ENCODE data around the gene ZFPM1.
A peak's percentile ranks its signal among the peaks of the same experiment; 100 is the strongest.
"Not testable (repeated sequence)": the region's sequence is repeated elsewhere in the genome, so short reads cannot be mapped to it uniquely, and the experiment has no call there.

The ZFPM1 gene

GRCh38 chr16:88467541-88467944, 14.5 kb downstream of the ZFPM1 start:
- DNase-seq, result peak; percentile 92

DNA sequence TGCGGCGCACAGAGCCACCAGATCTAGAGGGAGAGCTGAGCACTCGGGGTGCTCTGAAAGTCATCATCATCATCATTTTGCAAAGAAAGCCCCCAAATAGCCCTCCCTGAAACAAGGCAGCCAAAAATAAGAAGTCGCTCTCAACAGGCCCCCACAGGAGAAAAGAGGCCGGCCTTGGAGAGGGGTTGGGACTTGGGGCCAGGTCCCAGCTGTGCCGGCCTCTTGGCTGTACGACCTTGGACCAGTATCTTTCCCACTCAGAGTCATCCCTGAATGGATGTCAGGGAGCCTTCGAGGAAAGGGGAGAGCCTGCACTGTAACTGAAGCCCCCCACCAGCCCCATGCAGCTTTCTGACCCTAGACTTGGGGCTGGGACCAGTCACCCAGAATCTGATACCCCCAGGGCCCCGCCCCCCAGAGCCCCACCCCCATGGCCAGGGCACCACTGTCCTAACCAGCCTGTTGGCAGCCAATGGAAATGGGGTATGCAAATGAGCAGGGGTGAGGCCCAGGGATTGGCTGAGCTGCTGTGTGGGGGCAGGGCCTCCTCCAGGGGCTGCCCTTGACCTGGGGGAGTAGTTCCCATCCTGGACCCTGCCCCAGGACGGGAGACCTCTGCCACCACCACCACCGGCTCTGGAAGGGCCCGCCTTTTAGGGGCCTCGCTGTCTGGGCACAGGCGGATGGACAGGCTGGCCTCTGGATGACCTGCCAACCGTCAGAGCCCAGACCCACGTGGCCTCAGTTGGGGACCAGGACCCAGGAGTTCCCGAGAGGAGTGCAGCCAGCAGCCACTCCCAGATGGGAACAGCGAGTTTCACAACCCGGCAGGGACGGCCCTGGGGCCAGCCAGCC, 15.4 kb downstream of the ZFPM1 start:
- peak; percentile 93 for DNase-seq

DNA sequence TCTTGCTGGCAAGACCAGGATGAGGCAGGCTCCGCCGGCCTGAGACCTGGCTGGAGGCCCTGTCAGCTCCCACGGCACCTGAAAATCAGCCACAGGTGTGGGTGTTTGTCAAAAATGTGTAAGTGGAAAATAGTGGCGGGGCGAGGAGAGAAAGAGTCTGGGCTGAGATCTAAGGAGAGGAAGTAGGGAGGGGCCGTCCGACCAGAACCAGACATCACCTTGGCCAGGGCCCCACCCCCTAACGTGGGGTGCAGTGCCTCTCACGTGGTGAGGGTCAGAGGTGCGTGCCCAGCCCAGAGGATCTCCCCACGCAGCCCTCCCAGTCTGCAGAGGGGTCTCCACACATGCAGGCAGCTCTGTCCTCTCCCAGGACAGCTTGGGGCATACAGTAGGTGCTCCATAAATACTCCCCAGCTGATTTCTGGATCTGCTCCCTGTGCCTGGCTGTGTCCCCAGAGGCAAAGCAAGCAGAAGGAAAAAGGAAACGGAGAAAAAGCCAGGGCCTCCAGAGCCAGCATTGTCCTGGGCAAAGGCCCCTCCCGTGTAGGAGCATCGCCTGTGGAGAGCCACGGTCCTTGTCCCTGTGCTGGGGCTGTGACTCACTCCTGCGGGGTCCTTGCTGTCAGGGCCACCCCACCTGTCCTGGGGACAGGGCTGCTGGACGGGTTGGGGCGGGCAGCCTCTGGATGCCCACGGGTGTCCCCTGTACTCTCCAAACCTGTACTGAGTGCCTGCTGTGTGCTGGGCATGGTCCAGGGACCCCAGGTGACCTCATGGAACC, 16.7 kb downstream of the ZFPM1 start:
- DNase-seq, result no peak

GRCh38 chr16:88470396-88470680, 17.3 kb downstream of the ZFPM1 start:
- DNase-seq, result not testable (repeated sequence)

- DNase-seq, result not testable (repeated sequence)
Measured at GRCh38 chr16:88470696-88471095, 17.6 kb downstream of the ZFPM1 start.

DNA sequence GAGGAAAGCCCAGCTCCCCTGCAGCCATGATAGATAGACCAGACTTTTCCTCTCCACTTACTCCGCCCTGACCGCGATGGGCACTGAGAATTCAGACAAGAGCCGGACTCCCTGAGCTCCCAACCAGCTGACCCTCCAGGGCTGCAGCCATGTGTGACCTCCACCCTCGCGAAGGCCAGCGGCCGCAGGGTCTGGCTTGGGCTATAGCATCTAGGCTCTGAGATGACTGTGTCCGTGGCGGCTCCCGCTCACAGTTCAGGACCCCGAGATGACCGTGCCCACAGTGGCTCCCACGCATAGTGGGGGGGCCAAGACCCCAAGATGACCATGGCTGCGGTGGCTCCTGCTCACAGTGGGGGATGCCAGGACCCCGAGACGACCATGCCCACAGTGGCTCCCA, 18.0 kb downstream of the ZFPM1 start:
- no peak for DNase-seq

GRCh38 chr16:88471575-88471974, 18.5 kb downstream of the ZFPM1 start:
- DNase-seq, result no peak

- no peak for DNase-seq
Measured at GRCh38 chr16:88472069-88472468, 19.0 kb downstream of the ZFPM1 start.

- DNase-seq, result peak; percentile 83
Measured at GRCh38 chr16:88472637-88473205, 19.6 kb downstream of the ZFPM1 start.

GRCh38 chr16:88473666-88474534, 20.8 kb downstream of the ZFPM1 start:
- peak; percentile 92 for DNase-seq

- no peak for DNase-seq
Measured at GRCh38 chr16:88475037-88475436, 22.0 kb downstream of the ZFPM1 start.

DNA sequence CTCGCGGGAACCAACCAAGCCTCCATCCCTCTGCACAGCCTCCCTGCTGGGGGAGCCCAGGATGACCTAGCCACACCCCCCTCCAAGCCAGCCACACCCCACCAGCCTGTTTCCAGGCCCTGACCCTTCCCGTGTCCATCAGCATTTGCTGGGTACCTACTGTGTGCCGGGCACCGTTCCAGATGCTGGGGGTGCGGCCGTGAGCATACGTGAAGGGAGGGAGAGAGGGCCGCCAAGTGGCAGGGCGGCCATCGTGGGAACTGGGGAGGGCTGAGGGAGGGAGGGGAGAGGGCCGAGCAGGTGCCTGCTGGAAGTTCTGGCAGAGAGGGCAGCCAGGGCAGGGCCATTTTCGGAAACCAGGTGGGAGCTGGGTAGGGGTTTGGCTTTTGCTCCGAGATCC, 23.1 kb downstream of the ZFPM1 start:
- no peak for DNase-seq

- DNase-seq, result no peak
Measured at GRCh38 chr16:88476817-88477397, 23.8 kb downstream of the ZFPM1 start.

DNA sequence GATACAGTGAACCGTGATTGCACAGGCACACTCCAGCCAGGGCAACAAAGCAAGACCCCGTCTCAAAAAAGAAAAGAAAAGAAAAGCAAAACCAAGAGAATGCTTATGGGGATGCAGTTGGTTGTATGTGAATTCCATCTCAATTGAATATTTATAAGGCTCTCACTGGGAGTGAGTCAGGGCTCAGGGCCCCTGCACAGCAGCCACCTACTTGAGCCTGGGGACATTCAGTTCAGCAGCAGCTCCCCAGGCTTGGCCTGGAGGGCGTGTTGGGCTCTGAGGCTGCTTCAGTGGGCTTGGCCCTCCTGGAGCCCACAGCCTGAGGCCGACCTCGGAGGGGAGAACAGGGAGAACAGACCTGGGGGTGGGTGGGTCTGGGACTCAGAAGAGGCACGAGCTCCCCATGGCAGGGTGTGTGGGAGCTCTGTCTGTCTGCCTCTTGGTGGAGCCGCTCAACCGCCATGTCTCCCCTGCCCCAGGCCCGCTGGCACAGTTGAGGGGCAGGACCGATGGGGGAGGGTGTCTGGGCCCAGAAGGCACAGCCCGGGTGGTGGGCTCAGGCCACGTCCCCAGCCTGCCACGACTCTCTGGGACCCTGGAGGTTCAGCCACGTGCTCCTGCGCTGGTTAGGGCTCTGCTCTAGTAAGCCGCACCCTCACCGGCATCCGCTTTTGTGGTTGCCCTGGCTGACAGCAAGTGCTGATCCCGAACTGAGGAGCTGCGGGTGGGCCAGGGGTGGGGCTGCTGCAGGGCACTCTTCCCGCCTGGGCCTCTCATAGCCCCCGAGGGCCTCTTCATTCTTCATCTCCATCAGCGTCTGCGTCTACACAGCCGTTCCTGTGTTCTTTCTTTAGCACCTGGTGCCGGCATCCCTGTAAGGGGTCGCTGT, 24.8 kb downstream of the ZFPM1 start:
- no peak for DNase-seq

- no peak for DNase-seq
Measured at GRCh38 chr16:88478889-88479792, 26.1 kb downstream of the ZFPM1 start.

DNA sequence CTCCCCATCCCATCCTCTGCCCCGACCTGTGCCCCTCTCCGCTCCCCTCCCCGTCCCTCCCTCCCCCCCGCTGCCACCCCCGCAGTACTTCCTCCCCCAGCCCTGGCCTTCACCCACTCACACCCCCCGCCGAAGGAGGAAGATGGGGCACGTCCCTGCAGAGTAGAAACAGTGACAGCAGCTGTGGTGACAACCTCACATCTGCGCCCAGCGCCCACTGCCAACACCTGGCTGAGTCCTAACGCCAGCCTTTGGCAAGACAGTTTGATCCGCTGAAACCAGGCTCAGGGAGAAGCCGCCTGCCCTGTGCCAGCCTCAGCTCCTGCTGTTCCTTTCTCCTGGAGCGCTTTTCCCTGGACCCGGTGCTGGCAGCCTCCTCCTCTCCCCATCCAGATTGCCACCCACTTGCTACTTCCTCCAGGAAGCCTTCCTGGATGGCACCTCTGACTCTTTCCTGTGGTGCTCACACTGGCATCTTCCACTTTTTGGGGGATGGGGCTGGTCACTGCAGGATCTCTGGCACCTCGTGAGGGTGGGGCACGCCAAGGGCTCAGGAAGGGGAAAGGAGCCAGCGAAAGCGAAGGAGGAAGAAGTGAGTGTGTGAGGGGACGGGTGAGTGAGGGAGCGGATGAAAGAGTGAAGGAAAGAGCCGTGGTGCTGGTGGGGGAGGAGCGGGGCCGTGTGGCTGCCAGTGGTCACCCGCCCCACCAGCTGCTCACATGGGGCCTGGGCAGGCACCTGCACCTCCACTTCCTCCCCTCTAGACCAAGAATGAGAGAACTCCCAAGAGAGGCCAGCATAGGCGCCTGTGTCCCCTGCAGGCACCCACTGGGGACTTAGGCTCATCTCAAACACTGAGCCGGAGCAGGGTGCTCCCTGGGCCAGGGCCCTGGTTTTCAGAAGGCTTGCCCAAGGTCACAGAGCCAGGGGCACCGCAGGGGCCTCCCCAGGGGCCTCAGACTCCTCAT, 27.0 kb downstream of the ZFPM1 start:
- DNase-seq, result no peak

- DNase-seq, result no peak
Measured at GRCh38 chr16:88480829-88481228, 27.7 kb downstream of the ZFPM1 start.

DNA sequence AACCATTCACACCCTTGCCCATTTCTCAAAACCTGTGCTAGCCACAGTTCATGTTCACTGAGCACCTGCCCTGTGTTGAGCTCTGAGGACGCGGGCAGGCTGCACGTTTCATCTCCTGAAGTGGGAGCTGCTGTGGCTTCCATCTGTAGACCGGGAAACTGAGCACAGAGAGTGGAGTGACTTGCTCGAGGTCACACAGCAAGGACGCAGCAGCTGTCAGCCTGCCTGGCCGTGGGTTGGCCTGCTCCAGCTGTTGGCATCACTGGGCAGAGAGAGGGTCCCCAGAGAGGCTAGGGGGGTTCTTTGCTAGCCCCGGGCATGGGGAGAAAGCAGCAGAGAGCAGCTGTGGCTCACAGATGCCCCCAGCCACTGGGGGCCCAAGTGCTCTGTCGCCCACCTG, 28.8 kb downstream of the ZFPM1 start:
- no peak for DNase-seq

Measured in OCI-M1 (cell line).